Osteoblast (primary cell): ENCODE data around the gene ZDHHC13. TPM values are rescaled to one million over a fixed set of nuclear protein-coding genes. Genes with fewer than 3 reads are reported as not detected.

Experiments used
- DNase-seq: peaks from one replicate; pipeline ENCODE4 v3.0.0; 2011; ENCODE audit warnings: low spot score, mixed read lengths; ENCODE audit not compliant: insufficient read length; ENCODE audit errors: missing footprints
- H2AFZ ChIP-seq: 2 replicates; pipeline ENCODE4 v1.6.0; 2011; ENCODE audit warnings: mild to moderate bottlenecking, low read length
- H3K27ac ChIP-seq: 2 replicates; pipeline ENCODE4 v1.5.1; 2011; ENCODE audit warnings: mild to moderate bottlenecking, low read depth, low read length, moderate library complexity
- H3K27me3 ChIP-seq: 2 replicates; pipeline ENCODE4 v1.6.0; 2012; ENCODE audit warnings: mild to moderate bottlenecking, control low read depth, inconsistent platforms, low read length, moderate library complexity; ENCODE audit not compliant: insufficient read depth
- H3K36me3 ChIP-seq: 2 replicates; pipeline ENCODE4 v1.5.1; 2011; ENCODE audit warnings: mild to moderate bottlenecking, low read length, control low read depth, moderate library complexity; ENCODE audit not compliant: insufficient read depth
- H3K4me1 ChIP-seq: 2 replicates; pipeline ENCODE4 v1.5.1; 2011; ENCODE audit warnings: mild to moderate bottlenecking, low read length, control low read depth, moderate library complexity; ENCODE audit not compliant: insufficient read depth
- H3K4me2 ChIP-seq: 2 replicates; pipeline ENCODE4 v1.6.0; 2011; ENCODE audit warnings: mild to moderate bottlenecking, low read length; ENCODE audit not compliant: insufficient read depth
- H3K4me3 ChIP-seq: fragments of 200-600 bp; sonication (generic); 3 replicates; pipeline ENCODE4 v1.5.1; 2012; ENCODE audit warnings: mild to moderate bottlenecking, low read length, inconsistent platforms; ENCODE audit not compliant: insufficient read depth
- H3K79me2 ChIP-seq: 2 replicates; pipeline ENCODE4 v1.6.0; 2012; ENCODE audit warnings: mild to moderate bottlenecking, low read length, control low read depth, inconsistent platforms; ENCODE audit not compliant: insufficient read depth
- H3K9me3 ChIP-seq: 2 replicates; pipeline ENCODE4 v1.5.1; 2011; ENCODE audit warnings: low read depth, low read length, control low read depth
- H4K20me1 ChIP-seq: 2 replicates; pipeline ENCODE4 v1.6.0; 2012; ENCODE audit warnings: mild to moderate bottlenecking, low read length, control low read depth; ENCODE audit not compliant: insufficient read depth
- total RNA-seq: library from RNA; depleted of rRNA; stranded (reverse); fragments of >200 nt; gene quantifications from 2 replicates; pipeline ENCODE4 v1.2.3, GENCODE V29; 2012
- TF ChIP-seq, protein P1 (sequence below): IDR thresholded peaks from 2 replicates; pipeline ENCODE4 v1.5.1; 2011; ENCODE audit warnings: mild to moderate bottlenecking, low read depth, low read length, moderate library complexity; ENCODE audit errors: extremely low read depth

ZDHHC13 gene
- total RNA-seq, 1 donor = 16.6 TPM

DNA sequence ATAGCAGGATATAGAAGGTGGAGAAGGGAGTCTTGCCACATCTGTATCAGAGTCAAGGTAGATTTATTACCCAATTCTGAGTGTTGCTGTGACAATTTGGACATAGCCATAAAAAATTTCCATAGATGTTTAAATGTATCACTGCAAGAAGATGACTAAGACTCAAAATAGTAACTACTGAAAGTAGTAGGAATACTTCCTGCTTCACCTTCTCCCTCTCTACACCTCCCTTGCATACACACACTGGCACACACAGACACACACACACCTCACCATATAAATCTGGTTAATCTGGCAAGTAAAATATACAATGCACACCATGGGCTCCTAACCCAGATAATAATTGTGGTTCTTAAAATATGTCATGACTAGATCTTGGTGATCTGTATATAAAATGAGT, 5.2 kb upstream of the ZDHHC13 start:
- Histone ChIP-seq H3K27me3 (peaks cover 36% of the 10 kb centered on the region), H3K4me2 (no peak overlapping the region), H3K9me3 (no peaks in the 10 kb centered on the region), H3K36me3 (no peaks in the 10 kb centered on the region), H3K27ac (no peak overlapping the region), H3K4me1 (no peaks in the 10 kb centered on the region), H2AFZ (no peak overlapping the region), H4K20me1 (no peaks in the 10 kb centered on the region), H3K4me3 (no peak overlapping the region), H3K79me2 (no peaks in the 10 kb centered on the region)
- TF ChIP-seq, protein P1, sequence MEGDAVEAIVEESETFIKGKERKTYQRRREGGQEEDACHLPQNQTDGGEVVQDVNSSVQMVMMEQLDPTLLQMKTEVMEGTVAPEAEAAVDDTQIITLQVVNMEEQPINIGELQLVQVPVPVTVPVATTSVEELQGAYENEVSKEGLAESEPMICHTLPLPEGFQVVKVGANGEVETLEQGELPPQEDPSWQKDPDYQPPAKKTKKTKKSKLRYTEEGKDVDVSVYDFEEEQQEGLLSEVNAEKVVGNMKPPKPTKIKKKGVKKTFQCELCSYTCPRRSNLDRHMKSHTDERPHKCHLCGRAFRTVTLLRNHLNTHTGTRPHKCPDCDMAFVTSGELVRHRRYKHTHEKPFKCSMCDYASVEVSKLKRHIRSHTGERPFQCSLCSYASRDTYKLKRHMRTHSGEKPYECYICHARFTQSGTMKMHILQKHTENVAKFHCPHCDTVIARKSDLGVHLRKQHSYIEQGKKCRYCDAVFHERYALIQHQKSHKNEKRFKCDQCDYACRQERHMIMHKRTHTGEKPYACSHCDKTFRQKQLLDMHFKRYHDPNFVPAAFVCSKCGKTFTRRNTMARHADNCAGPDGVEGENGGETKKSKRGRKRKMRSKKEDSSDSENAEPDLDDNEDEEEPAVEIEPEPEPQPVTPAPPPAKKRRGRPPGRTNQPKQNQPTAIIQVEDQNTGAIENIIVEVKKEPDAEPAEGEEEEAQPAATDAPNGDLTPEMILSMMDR = no peak
- DNase-seq = no peak

DNA sequence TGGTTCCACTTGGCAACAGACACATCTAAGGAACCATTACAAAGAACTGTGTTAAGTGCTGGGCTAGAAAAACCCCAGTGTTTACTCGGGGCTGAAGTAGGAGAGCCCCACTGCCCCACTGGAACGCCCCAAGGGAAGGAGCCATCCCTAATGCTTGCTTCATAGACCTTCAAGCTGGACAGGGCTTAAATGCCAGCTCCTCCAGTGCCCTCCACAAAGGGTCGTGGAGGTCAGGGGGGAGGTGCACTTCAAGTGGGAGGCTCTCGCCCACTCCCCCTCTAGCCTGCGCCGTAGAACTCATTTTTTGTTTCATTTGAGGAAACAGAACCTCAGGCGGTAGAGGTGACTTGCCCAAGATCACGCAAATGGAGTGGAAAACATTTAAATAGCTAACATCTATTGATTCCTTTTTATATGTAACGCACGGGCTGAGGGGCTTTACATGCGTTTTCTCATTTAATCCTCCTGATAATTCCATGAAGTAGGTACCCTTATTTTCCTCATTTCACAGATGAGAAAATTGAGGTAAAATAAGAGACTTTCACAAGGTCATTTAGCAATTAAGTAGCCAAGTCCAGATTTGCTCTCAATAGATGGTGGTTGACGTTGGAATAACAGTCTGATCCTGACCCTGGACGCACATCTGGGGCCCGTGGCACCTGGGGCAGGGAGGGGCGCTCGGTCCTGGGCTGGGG, 545 bp upstream of the ZDHHC13 start:
- peak overlapping the region; percentile 94 for H3K4me3 ChIP-seq
- H2AFZ ChIP-seq = peak overlapping the region; percentile 82
- H3K27ac ChIP-seq = no peak overlapping the region
- peaks cover 7% of the 10 kb centered on the region for H3K4me1 ChIP-seq
- no peaks in the 10 kb centered on the region for H3K9me3 ChIP-seq
- H4K20me1 ChIP-seq = peaks cover 4% of the 10 kb centered on the region
- H3K36me3 ChIP-seq = no peaks in the 10 kb centered on the region
- peaks cover 27% of the 10 kb centered on the region for H3K79me2 ChIP-seq
- TF ChIP-seq, protein P1 = no peak
- H3K4me2 ChIP-seq = peak overlapping the region; percentile 91
- no peak for DNase-seq
- peaks cover 22% of the 10 kb centered on the region for H3K27me3 ChIP-seq

DNA sequence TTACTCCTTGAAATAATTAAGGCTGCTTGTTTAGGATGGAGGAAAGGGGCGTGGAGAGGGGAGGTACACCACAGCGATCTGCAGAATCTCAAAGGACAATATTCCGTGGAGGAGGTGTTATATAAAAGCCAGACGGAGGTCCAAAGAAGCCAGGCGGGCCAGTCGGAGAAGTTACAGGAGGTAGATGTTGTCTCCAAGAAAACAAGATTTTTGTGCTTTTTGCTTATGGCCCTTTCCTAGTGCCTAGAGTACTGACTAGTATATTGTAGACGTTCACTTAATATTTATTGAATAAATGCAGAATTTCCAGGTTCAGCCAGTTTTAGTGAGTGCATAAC, 761 bp downstream of the ZDHHC13 start:
- peak overlapping the region; percentile 58 for H3K27ac ChIP-seq
- DNase-seq = no peak
- H3K9me3 ChIP-seq = no peaks in the 10 kb centered on the region
- H3K36me3 ChIP-seq = no peaks in the 10 kb centered on the region
- H3K4me1 ChIP-seq = peaks cover 12% of the 10 kb centered on the region
- H3K4me2 ChIP-seq = peak overlapping the region; percentile 91
- peaks cover 32% of the 10 kb centered on the region for H3K79me2 ChIP-seq
- peaks cover 8% of the 10 kb centered on the region for H4K20me1 ChIP-seq
- peaks cover 13% of the 10 kb centered on the region for H3K27me3 ChIP-seq
- peak overlapping the region; percentile 89 for H2AFZ ChIP-seq
- H3K4me3 ChIP-seq = peak overlapping the region; percentile 94
- TF ChIP-seq, protein P1 = no peak

DNA sequence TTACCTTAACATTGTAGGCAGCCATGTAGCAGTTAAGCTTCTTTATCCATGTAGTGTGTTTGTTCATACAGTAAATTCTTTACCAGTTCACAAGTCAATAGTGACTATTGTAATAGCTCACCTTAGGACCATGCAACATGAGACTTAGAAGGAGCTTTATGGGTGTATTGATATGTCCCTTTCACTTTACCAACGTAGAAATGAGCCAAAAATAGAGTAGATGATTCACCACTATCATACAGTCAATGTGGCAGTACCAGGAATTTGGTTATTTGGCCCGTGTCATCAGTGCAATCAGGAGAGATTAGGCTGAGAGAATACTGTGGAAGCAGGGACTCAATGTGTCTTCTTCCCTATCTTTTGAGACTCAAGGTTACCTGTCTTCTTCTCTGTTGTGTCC, 4.7 kb downstream of the ZDHHC13 start:
- Histone ChIP-seq H3K27ac (no peak overlapping the region), H3K79me2 (peaks cover 32% of the 10 kb centered on the region), H3K27me3 (no peaks in the 10 kb centered on the region), H3K36me3 (peaks cover 5% of the 10 kb centered on the region), H4K20me1 (peaks cover 8% of the 10 kb centered on the region), H3K9me3 (no peaks in the 10 kb centered on the region), H2AFZ (no peak overlapping the region), H3K4me1 (peaks cover 12% of the 10 kb centered on the region), H3K4me2 (peak overlapping the region; percentile 21), H3K4me3 (no peak overlapping the region)
- TF ChIP-seq, protein P1 = no peak
- DNase-seq = no peak
